Neutrophil (primary cell): Measurements from ENCODE around the gene STX16.
"Not testable (repeated sequence)": the region's sequence is repeated elsewhere in the genome, so short reads cannot be mapped to it uniquely, and the experiment has no call there.

Source experiments
- H3K27ac ChIP-seq: fragments of 200-600 bp; sonication (generic); 2 replicates; pipeline ENCODE4 v1.5.1; 2016; ENCODE audit warnings: mild to moderate bottlenecking, moderate library complexity
- H3K27me3 ChIP-seq: fragments of 200-600 bp; sonication (generic); 2 replicates; pipeline ENCODE4 v1.6.0; 2016; ENCODE audit warnings: mild to moderate bottlenecking
- H3K36me3 ChIP-seq: fragments of 200-600 bp; sonication (generic); 2 replicates; pipeline ENCODE4 v1.5.1; 2017
- H3K4me1 ChIP-seq, 2 experiments: fragments of 200-600 bp in 1 of 2; sonication (generic) in 1 of 2; 1 replicate in 1 of 2; 2 replicates in 1 of 2; pipeline versions ENCODE4 v1.5.1 to v1.6.1; 2013 to 2016; ENCODE audit warnings: low read depth in 1 of 2, low read length in 1 of 2, mild to moderate bottlenecking in 1 of 2, moderate library complexity in 1 of 2; ENCODE audit not compliant: control insufficient read depth in 1 of 2, insufficient read depth in 1 of 2
- H3K4me3 ChIP-seq, 2 experiments: fragments of 200-600 bp in 1 of 2; sonication (generic) in 1 of 2; 1 replicate in 1 of 2; 2 replicates in 1 of 2; pipeline ENCODE4 v1.5.1; 2013 to 2016; ENCODE audit warnings: low read depth in 1 of 2, low read length in 1 of 2, mild to moderate bottlenecking in 1 of 2, moderate library complexity in 1 of 2
- H3K9me3 ChIP-seq: fragments of 200-600 bp; sonication (generic); 2 replicates; pipeline ENCODE4 v1.5.1; 2016
- TF ChIP-seq, protein P1 (sequence below): fragments of 200-600 bp; sonication (generic); IDR thresholded peaks from 2 replicates; pipeline ENCODE4 v1.5.1; 2016; ENCODE audit warnings: antibody characterized with exemption

The STX16 gene

DNA sequence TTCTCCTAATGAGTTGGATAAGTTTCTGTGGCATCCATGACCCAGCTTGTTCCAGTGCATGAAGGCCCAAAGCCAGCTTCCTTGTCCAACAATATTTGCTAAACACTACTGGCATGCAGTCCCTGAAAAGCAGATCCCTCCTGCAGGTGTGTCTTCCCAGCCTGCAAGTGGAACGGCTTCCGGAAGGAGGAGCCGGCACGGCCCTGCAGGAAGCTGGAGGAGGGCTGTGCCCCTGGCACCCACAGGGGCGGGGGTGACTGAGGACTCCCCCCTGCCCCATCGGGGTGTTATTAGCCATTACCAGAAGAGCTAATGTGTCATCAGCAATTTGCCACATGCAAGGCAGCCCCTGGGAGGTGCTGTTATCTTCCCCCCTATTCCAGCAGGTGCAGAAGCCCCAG, 68.9 kb downstream of the STX16 start:
- Histone ChIP-seq H3K4me1 (no peaks in the 10 kb centered on the region), H3K27ac (no peak overlapping the region), H3K9me3 (no peaks in the 10 kb centered on the region), H3K4me3 (no peak overlapping the region), H3K36me3 (peaks cover 20% of the 10 kb centered on the region), H3K27me3 (peaks cover 29% of the 10 kb centered on the region)
- TF ChIP-seq, protein P1, sequence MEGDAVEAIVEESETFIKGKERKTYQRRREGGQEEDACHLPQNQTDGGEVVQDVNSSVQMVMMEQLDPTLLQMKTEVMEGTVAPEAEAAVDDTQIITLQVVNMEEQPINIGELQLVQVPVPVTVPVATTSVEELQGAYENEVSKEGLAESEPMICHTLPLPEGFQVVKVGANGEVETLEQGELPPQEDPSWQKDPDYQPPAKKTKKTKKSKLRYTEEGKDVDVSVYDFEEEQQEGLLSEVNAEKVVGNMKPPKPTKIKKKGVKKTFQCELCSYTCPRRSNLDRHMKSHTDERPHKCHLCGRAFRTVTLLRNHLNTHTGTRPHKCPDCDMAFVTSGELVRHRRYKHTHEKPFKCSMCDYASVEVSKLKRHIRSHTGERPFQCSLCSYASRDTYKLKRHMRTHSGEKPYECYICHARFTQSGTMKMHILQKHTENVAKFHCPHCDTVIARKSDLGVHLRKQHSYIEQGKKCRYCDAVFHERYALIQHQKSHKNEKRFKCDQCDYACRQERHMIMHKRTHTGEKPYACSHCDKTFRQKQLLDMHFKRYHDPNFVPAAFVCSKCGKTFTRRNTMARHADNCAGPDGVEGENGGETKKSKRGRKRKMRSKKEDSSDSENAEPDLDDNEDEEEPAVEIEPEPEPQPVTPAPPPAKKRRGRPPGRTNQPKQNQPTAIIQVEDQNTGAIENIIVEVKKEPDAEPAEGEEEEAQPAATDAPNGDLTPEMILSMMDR = no peak

DNA sequence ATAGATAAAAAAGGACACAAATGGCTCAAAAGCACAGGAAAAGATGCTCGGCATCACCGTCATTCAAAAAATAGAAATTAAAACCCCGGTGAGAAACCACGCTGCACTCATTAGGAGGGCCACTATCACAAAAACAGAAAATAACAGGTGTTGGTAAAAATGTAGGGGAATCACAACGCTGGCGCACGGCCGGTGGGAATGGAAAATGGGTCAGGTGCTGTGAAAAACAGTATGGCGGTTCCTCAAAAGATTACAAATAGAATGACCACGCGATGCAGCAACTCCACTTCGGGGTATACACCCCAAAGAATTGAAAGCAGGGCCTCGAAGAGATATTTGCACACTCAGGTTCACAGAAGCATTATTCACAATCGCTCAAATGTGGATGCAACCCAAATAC, 69.8 kb downstream of the STX16 start:
- Histone ChIP-seq H3K4me1 (no peaks in the 10 kb centered on the region), H3K4me3 (no peak overlapping the region), H3K36me3 (peaks cover 10% of the 10 kb centered on the region)

DNA sequence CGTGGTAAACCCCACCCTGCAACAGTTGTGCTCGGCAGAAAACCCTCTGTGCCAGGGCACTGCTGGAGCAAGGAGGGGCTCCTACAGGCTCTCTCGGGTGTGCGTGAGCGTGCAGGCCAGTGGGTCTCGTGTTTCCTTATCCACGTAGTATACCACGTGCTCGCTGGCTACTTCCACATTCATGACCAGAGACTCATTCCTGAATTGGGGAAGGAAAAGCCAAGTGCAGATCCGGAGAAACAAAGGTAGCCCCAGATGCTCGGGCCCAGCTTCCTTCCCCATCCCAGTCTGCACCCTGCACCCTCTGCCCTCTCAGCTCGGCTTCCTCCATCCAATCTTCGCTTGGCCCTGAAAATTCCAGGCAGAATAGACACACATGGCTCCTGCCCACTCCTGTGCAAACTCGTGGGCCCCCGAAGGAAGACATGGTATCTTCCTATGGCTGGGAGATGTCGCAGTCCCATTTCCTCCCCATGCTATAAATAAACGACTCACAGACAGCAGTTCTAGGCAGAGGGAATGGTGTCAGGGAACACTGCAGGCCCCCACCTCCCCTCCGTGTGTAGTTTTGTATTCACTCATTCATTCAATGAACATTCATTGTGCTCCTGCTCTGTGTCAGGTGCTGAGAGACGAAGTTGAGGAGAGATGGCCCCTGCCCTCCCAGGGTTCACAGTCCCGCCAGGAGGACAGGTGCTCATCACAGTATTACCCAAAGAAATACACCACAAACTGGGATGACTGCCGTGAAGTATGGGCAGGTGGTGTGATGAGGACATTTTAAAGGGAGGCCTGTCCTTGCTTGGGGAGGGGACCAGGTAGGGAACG, 71.1 kb downstream of the STX16 start:
- Histone ChIP-seq H3K4me1 (no peaks in the 10 kb centered on the region), H3K9me3 (no peaks in the 10 kb centered on the region), H3K36me3 (no peaks in the 10 kb centered on the region), H3K4me3 (no peak overlapping the region), H3K27me3 (peaks cover 34% of the 10 kb centered on the region), H3K27ac (no peak overlapping the region)
- TF ChIP-seq, protein P1 = no peak

More for the DNA sequence above, 69.8 kb downstream of the STX16 start:
- H3K9me3 ChIP-seq = no peaks in the 10 kb centered on the region
- no peak overlapping the region for H3K27ac ChIP-seq
- TF ChIP-seq, protein P1 = no peak
- H3K27me3 ChIP-seq = peaks cover 29% of the 10 kb centered on the region

- no peaks in the 10 kb centered on the region for H3K9me3 ChIP-seq
- H3K4me1 ChIP-seq = no peaks in the 10 kb centered on the region
- no peak overlapping the region for H3K27ac ChIP-seq
- TF ChIP-seq, protein P1 = no peak
- H3K36me3 ChIP-seq = no peaks in the 10 kb centered on the region
- peaks cover 34% of the 10 kb centered on the region for H3K27me3 ChIP-seq
- H3K4me3 ChIP-seq = no peak overlapping the region
Measured at GRCh38 chr20:58722877-58723627, 72.0 kb downstream of the STX16 start.

GRCh38 chr20:58723628-58723984, 72.5 kb downstream of the STX16 start:
- Histone ChIP-seq H3K9me3 (no peaks in the 10 kb centered on the region), H3K27ac (no peak overlapping the region), H3K36me3 (no peaks in the 10 kb centered on the region), H3K4me1 (no peaks in the 10 kb centered on the region), H3K27me3 (peaks cover 35% of the 10 kb centered on the region), H3K4me3 (no peak overlapping the region)
- TF ChIP-seq, protein P1 = no peak

DNA sequence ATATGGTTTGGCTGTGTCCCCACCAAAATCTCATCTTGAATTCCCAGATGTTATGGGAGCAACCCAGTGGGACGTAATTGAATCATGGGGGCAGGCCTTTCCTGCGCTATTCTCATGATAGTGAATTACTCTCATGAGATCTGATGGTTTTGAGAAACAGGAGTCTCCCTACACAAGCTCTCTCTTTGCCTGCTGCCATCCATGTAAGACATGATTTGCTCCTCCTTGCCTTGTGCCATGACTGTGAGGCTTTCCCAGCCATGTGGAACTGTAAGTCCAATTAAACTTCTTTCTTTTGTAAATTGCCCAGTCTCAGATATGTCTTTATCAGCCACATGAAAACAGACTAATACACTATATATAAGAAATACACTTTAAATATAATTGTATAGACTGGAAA, 75.1 kb downstream of the STX16 start:
- H3K27me3 ChIP-seq = peaks cover 45% of the 10 kb centered on the region
- not testable (repeated sequence) for H3K4me1 ChIP-seq, H3K9me3 ChIP-seq, H3K36me3 ChIP-seq, H3K4me3 ChIP-seq, H3K27ac ChIP-seq
